Smooth muscle cell of trachea (primary cell): ENCODE measurements around the gene DLG3. TPM values are rescaled to one million over a fixed set of nuclear protein-coding genes. Genes with fewer than 3 reads are reported as not detected.

Experiments used
- total RNA-seq: library from RNA; depleted of rRNA; stranded (reverse); fragments of >200 nt; gene quantifications from 2 replicates; pipeline ENCODE4 v1.2.1, GENCODE V29; 2014

Gene DLG3
- total RNA-seq = 16.9 and 24.9 TPM in 2 replicates

DNA sequence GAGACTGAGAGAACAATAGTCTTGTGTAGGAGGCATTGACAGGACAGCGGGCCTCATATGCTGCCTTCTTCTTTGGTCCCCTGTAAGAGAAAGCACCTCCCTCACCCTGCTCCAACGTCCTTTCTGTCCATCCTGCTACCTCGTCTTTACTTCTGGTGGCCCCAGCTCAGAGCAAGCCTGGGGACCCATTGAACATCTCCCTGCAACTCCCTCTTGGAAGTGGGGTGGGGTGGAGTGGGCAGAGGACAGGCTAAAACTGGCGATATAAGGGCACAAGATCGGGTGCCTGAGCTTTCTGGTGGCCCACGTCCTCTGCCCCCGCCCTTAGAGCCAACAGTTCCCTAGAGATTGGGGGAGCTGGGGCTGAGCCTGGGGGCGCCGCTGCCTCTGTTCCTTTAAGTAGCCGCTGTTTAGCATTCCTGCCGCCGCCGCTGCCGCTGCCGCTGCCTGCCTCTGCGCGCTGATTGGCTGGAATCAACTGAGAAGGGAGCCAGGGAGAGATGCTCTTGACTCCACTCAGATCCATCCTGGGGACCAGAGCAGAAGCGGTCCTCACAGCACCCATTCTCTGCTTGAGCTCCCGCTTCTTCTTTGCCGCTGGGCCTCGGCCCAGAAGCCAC is at the start of gene DLG3:
Gene DLG3, plus strand, starts transcription at position 510 of the 620 bp plus-strand sequence. CDS start 367 bp downstream, outside the sequence.

DNA sequence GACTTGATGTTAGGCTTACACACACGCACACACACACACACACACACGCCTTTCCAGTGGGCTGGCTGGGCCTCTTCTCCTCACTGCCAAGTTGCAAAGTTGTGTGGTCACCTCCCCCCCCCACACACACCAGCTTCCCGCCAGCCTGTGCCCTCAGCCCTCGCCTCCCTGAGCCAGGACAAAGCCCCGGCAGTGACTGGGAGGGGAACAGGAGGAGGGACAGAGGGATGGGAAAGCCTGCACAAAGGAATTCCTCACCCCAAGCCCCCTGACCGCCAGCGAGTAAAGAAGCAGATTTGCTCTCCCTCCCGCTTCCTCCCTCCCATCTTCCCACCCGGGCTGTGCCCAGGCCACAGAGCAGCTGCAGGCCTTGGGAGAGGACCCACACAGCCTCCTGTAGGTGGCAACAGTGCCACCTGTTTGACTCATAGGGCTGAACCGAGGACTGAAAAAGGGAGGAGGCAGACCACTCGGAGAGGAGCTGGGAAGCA is 21.7 kb upstream of the DLG3 start, which contains the start of gene GDPD2:
Gene GDPD2, plus strand, starts transcription at position 464 of the 491 bp plus-strand sequence. CDS start 1,671 bp downstream, outside the sequence.

Other genes starting within 250 kb of the DLG3 start
- gene AWAT1, start 210.2 kb upstream of the DLG3 start, total RNA-seq = not detected in 2 replicates
- gene P2RY4, start 184.6 kb upstream of the DLG3 start, total RNA-seq = 0.44 TPM in 1 of 2 replicates, not detected in the other
- not detected in 2 replicates for gene ARR3, start 176.5 kb upstream of the DLG3 start, total RNA-seq
- not detected in 2 replicates for gene RAB41, start 162.7 kb upstream of the DLG3 start, total RNA-seq
- 62.4 and 64.3 TPM in 2 replicates for gene PDZD11, start 154.9 kb upstream of the DLG3 start, total RNA-seq
- 1.3 and 21.1 TPM in 2 replicates for gene KIF4A, start 154.7 kb upstream of the DLG3 start, total RNA-seq
- not detected in 2 replicates for gene GDPD2, start 21.5 kb upstream of the DLG3 start, total RNA-seq